Measurements from ENCODE around the gene UNK.
A peak's percentile ranks its signal among the peaks of the same experiment; 100 is the strongest.

UNK gene

GRCh38 chr17:75819116-75819515, 34.5 kb downstream of the UNK start:
- TF ChIP-seq POLR2AphosphoS5 (IDR thresholded peaks at IDR 0.05; ENCODE audit: low read depth, low read length): no peak
- TF ChIP-seq TAF1 (IDR thresholded peaks at IDR 0.05; ENCODE audit: borderline replicate concordance, low read depth, low read length): no peak
- no peak for TF ChIP-seq POLR2A (IDR thresholded peaks at IDR 0.05; ENCODE audit: low read depth, low read length)

GRCh38 chr17:75819678-75820077, 35.1 kb downstream of the UNK start:
- no peak for FAIRE-seq
- TF ChIP-seq POLR2AphosphoS5 (IDR thresholded peaks at IDR 0.05; ENCODE audit: low read depth, low read length) (no peak), TAF1 (IDR thresholded peaks at IDR 0.05; ENCODE audit: borderline replicate concordance, low read depth, low read length) (no peak), POLR2A (IDR thresholded peaks at IDR 0.05; ENCODE audit: low read depth, low read length) (no peak)
- DNase-seq (ENCODE audit: insufficient read length): no peak

More at GRCh38 chr17:75819116-75819515, 34.5 kb downstream of the UNK start:
- DNase-seq (ENCODE audit: insufficient read length): no peak
- no peak for FAIRE-seq

- TF ChIP-seq POLR2AphosphoS5 (IDR thresholded peaks at IDR 0.05; ENCODE audit: low read depth, low read length) (no peak), POLR2A (IDR thresholded peaks at IDR 0.05; ENCODE audit: low read depth, low read length) (no peak), TAF1 (IDR thresholded peaks at IDR 0.05; ENCODE audit: borderline replicate concordance, low read depth, low read length) (no peak)
- DNase-seq (ENCODE audit: insufficient read length) (no peak), FAIRE-seq (no peak)
Measured at GRCh38 chr17:75820094-75821080, 35.8 kb downstream of the UNK start.

GRCh38 chr17:75821552-75821951, 36.9 kb downstream of the UNK start:
- FAIRE-seq (no peak), DNase-seq (ENCODE audit: insufficient read length) (no peak)
- TF ChIP-seq POLR2AphosphoS5 (IDR thresholded peaks at IDR 0.05; ENCODE audit: low read depth, low read length): no peak
- TF ChIP-seq TAF1 (IDR thresholded peaks at IDR 0.05; ENCODE audit: borderline replicate concordance, low read depth, low read length): no peak
- no peak for TF ChIP-seq POLR2A (IDR thresholded peaks at IDR 0.05; ENCODE audit: low read depth, low read length)

- DNase-seq (ENCODE audit: insufficient read length) (no peak), FAIRE-seq (no peak)
- TF ChIP-seq TAF1 (IDR thresholded peaks at IDR 0.05; ENCODE audit: borderline replicate concordance, low read depth, low read length) (no peak), POLR2AphosphoS5 (IDR thresholded peaks at IDR 0.05; ENCODE audit: low read depth, low read length) (no peak), POLR2A (IDR thresholded peaks at IDR 0.05; ENCODE audit: low read depth, low read length) (no peak)
Measured at GRCh38 chr17:75822119-75822799, 37.7 kb downstream of the UNK start.

GRCh38 chr17:75822800-75823166, 38.2 kb downstream of the UNK start:
- FAIRE-seq: no peak

GRCh38 chr17:75823257-75824041, 38.8 kb downstream of the UNK start:
- no peak for DNase-seq (ENCODE audit: insufficient read length)
- FAIRE-seq: no peak
- TF ChIP-seq POLR2A (IDR thresholded peaks at IDR 0.05; ENCODE audit: low read depth, low read length) (peak; percentile 31; the same call in 1 of the 2 replicates), TAF1 (IDR thresholded peaks at IDR 0.05; ENCODE audit: borderline replicate concordance, low read depth, low read length) (no peak), POLR2AphosphoS5 (IDR thresholded peaks at IDR 0.05; ENCODE audit: low read depth, low read length) (no peak)

More at GRCh38 chr17:75822800-75823166, 38.2 kb downstream of the UNK start:
- TF ChIP-seq POLR2AphosphoS5 (IDR thresholded peaks at IDR 0.05; ENCODE audit: low read depth, low read length) (no peak), TAF1 (IDR thresholded peaks at IDR 0.05; ENCODE audit: borderline replicate concordance, low read depth, low read length) (no peak), POLR2A (IDR thresholded peaks at IDR 0.05; ENCODE audit: low read depth, low read length) (no peak)
- DNase-seq (ENCODE audit: insufficient read length): no peak

GRCh38 chr17:75824050-75824552, 39.5 kb downstream of the UNK start:
- TF ChIP-seq POLR2AphosphoS5 (IDR thresholded peaks at IDR 0.05; ENCODE audit: low read depth, low read length) (no peak), POLR2A (IDR thresholded peaks at IDR 0.05; ENCODE audit: low read depth, low read length) (0 out of 2 replicates have a peak, but pooled peaks have one; percentile 12), TAF1 (IDR thresholded peaks at IDR 0.05; ENCODE audit: borderline replicate concordance, low read depth, low read length) (no peak)
- DNase-seq (ENCODE audit: insufficient read length): no peak
- no peak for FAIRE-seq

- DNase-seq (ENCODE audit: insufficient read length) (no peak), FAIRE-seq (no peak)
- TF ChIP-seq POLR2AphosphoS5 (IDR thresholded peaks at IDR 0.05; ENCODE audit: low read depth, low read length) (no peak), TAF1 (IDR thresholded peaks at IDR 0.05; ENCODE audit: borderline replicate concordance, low read depth, low read length) (no peak), POLR2A (IDR thresholded peaks at IDR 0.05; ENCODE audit: low read depth, low read length) (no peak)
Measured at GRCh38 chr17:75824666-75825065, 40.1 kb downstream of the UNK start.

- no peak for FAIRE-seq
- TF ChIP-seq POLR2AphosphoS5 (IDR thresholded peaks at IDR 0.05; ENCODE audit: low read depth, low read length) (no peak), TAF1 (IDR thresholded peaks at IDR 0.05; ENCODE audit: borderline replicate concordance, low read depth, low read length) (no peak), POLR2A (IDR thresholded peaks at IDR 0.05; ENCODE audit: low read depth, low read length) (no peak)
- DNase-seq (ENCODE audit: insufficient read length): no peak
Measured at GRCh38 chr17:75825149-75825552, 40.5 kb downstream of the UNK start.

Measured in GM12892 (cell line).